Spleen (tissue), 7 donors: ENCODE results near the gene RIPOR2.

Experiments used
- CTCF ChIP-seq, 11 experiments: fragments of 200-600 bp in 7 of 11; fragments of 450-650 bp in 4 of 11; sonication (generic) in 4 of 11; IDR thresholded peaks in 8 of 11; conservative IDR thresholded peaks in 3 of 11; 1 replicate in 7 of 11; 2 replicates in 4 of 11; pipeline versions ENCODE4 v1.4.0 to v1.8.0; 2016 to 2021; ENCODE audit warnings: antibody characterized with exemption in 11 of 11, inconsistent platforms in 4 of 11, mild to moderate bottlenecking in 1 of 11
- POLR2AphosphoS5 ChIP-seq, 3 donors: sonication (generic); formaldehyde crosslinking; IDR thresholded peaks; one replicate each; pipeline ENCODE4 v1.5.1; 2017; ENCODE audit warnings: antibody characterized with exemption in 3 of 3
- donor health status: DM: no; HTN: no; CAD: no; lungs with moderate emphysema.
- donor health status: DM: no; HTN: no; CAD: no.
- donor health status: DM: no; HTN: no; CAD: no.

- no peak for TF ChIP-seq CTCF (IDR thresholded peaks at IDR 0.05 in 8 of 11, conservative IDR thresholded peaks at IDR 0.05 in 3 of 11)
- TF ChIP-seq POLR2AphosphoS5 (IDR thresholded peaks at IDR 0.05) = no peak
Observed at GRCh38 chr6:24981386-24981760, 45.6 kb upstream of the RIPOR2 start.
